ENCODE results near the gene OR6C1. TPM values are rescaled to one million over a fixed set of nuclear protein-coding genes. Genes with fewer than 3 reads are reported as not detected.
A peak's percentile ranks its signal among the peaks of the same experiment; 100 is the strongest.
"Not testable (repeated sequence)": the region's sequence is repeated elsewhere in the genome, so short reads cannot be mapped to it uniquely, and the experiment has no call there.

The OR6C1 gene
- total and polyA plus RNA-seq, 2 experiments from 2014 or later: not detected

- H3K27ac ChIP-seq: no peak overlapping the region
- no peaks in the 10 kb centered on the region for H3K27me3 ChIP-seq
- no peak overlapping the region for H3K4me3 ChIP-seq
- H3K9me2 ChIP-seq (replicated peaks; ENCODE audit: insufficient read depth): no peaks in the 10 kb centered on the region
- peak overlapping the region; percentile 30 for H3K4me2 ChIP-seq
- DNase-seq (ENCODE audit: low spot score): no peak
- H3K9me3 ChIP-seq (ENCODE audit: low read depth): no peaks in the 10 kb centered on the region
- no peaks in the 10 kb centered on the region for H3K36me3 ChIP-seq (replicated peaks; ENCODE audit: insufficient read depth, low read depth)
- TF ChIP-seq EZH2 (IDR thresholded peaks at IDR 0.05; ENCODE audit: borderline replicate concordance): no peak
- no peak for TF ChIP-seq CTCF (IDR thresholded peaks at IDR 0.05; ENCODE audit: poor library complexity)
- no peak for TF ChIP-seq EZH2phosphoT487 (IDR thresholded peaks at IDR 0.05; ENCODE audit: low read depth, severe bottlenecking, unreplicated experiment)
- H2AFZ ChIP-seq: no peak overlapping the region
- no peaks in the 10 kb centered on the region for H3K79me2 ChIP-seq
- H3K4me1 ChIP-seq (ENCODE audit: insufficient read depth): no peaks in the 10 kb centered on the region
- H4K20me1 ChIP-seq (ENCODE audit: insufficient read depth, poor library complexity, severe bottlenecking): no peaks in the 10 kb centered on the region
- WGBS (ENCODE audit: low lambda C conversion rate, missing lambda C conversion rate): 53% methylated on average over 4 of the region's 4 CpGs
These were observed 6.1 kb downstream of the OR6C1 start for GRCh38 chr12:55320201-55320600.

- WGBS (ENCODE audit: low lambda C conversion rate, missing lambda C conversion rate): 95% methylated on average over 6 of the region's 6 CpGs
- H3K4me2 ChIP-seq; H3K4me1 ChIP-seq (ENCODE audit: insufficient read depth); H3K9me2 ChIP-seq (replicated peaks; ENCODE audit: insufficient read depth); H3K36me3 ChIP-seq (replicated peaks; ENCODE audit: insufficient read depth, low read depth); H3K27me3 ChIP-seq; H3K4me3 ChIP-seq; H3K27ac ChIP-seq; H4K20me1 ChIP-seq (ENCODE audit: insufficient read depth, poor library complexity, severe bottlenecking); H3K79me2 ChIP-seq; DNase-seq (ENCODE audit: low spot score); H2AFZ ChIP-seq; H3K9me3 ChIP-seq (ENCODE audit: low read depth): not testable (repeated sequence)
These were observed 11.7 kb downstream of the OR6C1 start for GRCh38 chr12:55325801-55326200.

GRCh38 chr12:55330446-55330845 is 16.3 kb downstream of the OR6C1 start, which contains the start of gene OR6C3:
Gene OR6C3 (plus strand): TSS chr12:55330746. CDS start chr12:55331701, 955 bp downstream.
- TF ChIP-seq EZH2phosphoT487 (IDR thresholded peaks at IDR 0.05; ENCODE audit: low read depth, severe bottlenecking, unreplicated experiment) (no peak), EZH2 (IDR thresholded peaks at IDR 0.05; ENCODE audit: borderline replicate concordance) (no peak), CTCF (IDR thresholded peaks at IDR 0.05; ENCODE audit: poor library complexity) (no peak)
- no peaks in the 10 kb centered on the region for H3K9me2 ChIP-seq (replicated peaks; ENCODE audit: insufficient read depth)
- no peaks in the 10 kb centered on the region for H3K27me3 ChIP-seq
- no peak within 1 kb of the TSS for H3K4me3 ChIP-seq
- H3K4me2 ChIP-seq: no peak within 1 kb of the TSS
- DNase-seq (ENCODE audit: low spot score): no peak
- no peak within 1 kb of the TSS for H3K27ac ChIP-seq
- H3K79me2 ChIP-seq: no peaks in the 10 kb centered on the region
- no peaks in the 10 kb centered on the region for H3K4me1 ChIP-seq (ENCODE audit: insufficient read depth)
- H2AFZ ChIP-seq: no peak within 1 kb of the TSS
- H3K9me3 ChIP-seq (ENCODE audit: low read depth): no peaks in the 10 kb centered on the region
- no peaks in the 10 kb centered on the region for H3K36me3 ChIP-seq (replicated peaks; ENCODE audit: insufficient read depth, low read depth)
- 85% methylated on average over 1 of the region's 1 CpG for WGBS (ENCODE audit: low lambda C conversion rate, missing lambda C conversion rate)
- no peaks in the 10 kb centered on the region for H4K20me1 ChIP-seq (ENCODE audit: insufficient read depth, poor library complexity, severe bottlenecking)

- Histone ChIP-seq H3K9me3 (ENCODE audit: low read depth) (no peaks in the 10 kb centered on the region), H4K20me1 (ENCODE audit: insufficient read depth, poor library complexity, severe bottlenecking) (no peaks in the 10 kb centered on the region), H3K36me3 (replicated peaks; ENCODE audit: insufficient read depth, low read depth) (no peaks in the 10 kb centered on the region), H3K4me2 (no peak overlapping the region), H3K9me2 (replicated peaks; ENCODE audit: insufficient read depth) (no peaks in the 10 kb centered on the region), H3K79me2 (no peaks in the 10 kb centered on the region), H3K27ac (no peak overlapping the region), H3K4me1 (ENCODE audit: insufficient read depth) (no peaks in the 10 kb centered on the region), H3K27me3 (no peaks in the 10 kb centered on the region), H2AFZ (no peak overlapping the region), H3K4me3 (no peak overlapping the region)
- WGBS (ENCODE audit: low lambda C conversion rate, missing lambda C conversion rate): 93% methylated on average over 10 of the region's 10 CpGs
- TF ChIP-seq EZH2 (IDR thresholded peaks at IDR 0.05; ENCODE audit: borderline replicate concordance): no peak
- no peak for TF ChIP-seq EZH2phosphoT487 (IDR thresholded peaks at IDR 0.05; ENCODE audit: low read depth, severe bottlenecking, unreplicated experiment)
- no peak for TF ChIP-seq CTCF (IDR thresholded peaks at IDR 0.05; ENCODE audit: poor library complexity)
- no peak for DNase-seq (ENCODE audit: low spot score)
These were observed 21.9 kb downstream of the OR6C1 start for GRCh38 chr12:55336002-55336401.

GRCh38 chr12:55355338-55355737 is 41.2 kb downstream of the OR6C1 start:
- H3K4me1 ChIP-seq (ENCODE audit: insufficient read depth); H3K36me3 ChIP-seq (replicated peaks; ENCODE audit: insufficient read depth, low read depth); H3K4me2 ChIP-seq; H4K20me1 ChIP-seq (ENCODE audit: insufficient read depth, poor library complexity, severe bottlenecking); H3K27me3 ChIP-seq; H3K79me2 ChIP-seq; H3K4me3 ChIP-seq; H3K27ac ChIP-seq; H3K9me3 ChIP-seq (ENCODE audit: low read depth); H2AFZ ChIP-seq; H3K9me2 ChIP-seq (replicated peaks; ENCODE audit: insufficient read depth): not testable (repeated sequence)
- DNase-seq (ENCODE audit: low spot score): peak; percentile 49
- 45% methylated on average over 4 of the region's 4 CpGs for WGBS (ENCODE audit: low lambda C conversion rate, missing lambda C conversion rate)

Data from hepatocyte (in vitro differentiated cells).